HEK293T (cell line): ENCODE results near the gene NANP.
"Not testable (repeated sequence)": the region's sequence is repeated elsewhere in the genome, so short reads cannot be mapped to it uniquely, and the experiment has no call there.

Experiments used
- CTCF ChIA-PET: fragments of 350-600 bp; formaldehyde crosslinking; extraction: SDS; loops from one replicate; lab custom pipeline; 2021; ENCODE audit warnings: antibody characterized with exemption, inconsistent platforms; lab: Yijun Ruan, JAX
- POLR2A ChIA-PET: fragments of 350-600 bp; formaldehyde crosslinking; extraction: SDS; loops from one replicate; lab custom pipeline; 2020; ENCODE audit warnings: antibody characterized with exemption, inconsistent platforms; lab: Yijun Ruan, JAX
- DNase-seq: peaks from one replicate; pipeline ENCODE4 v3.0.0; 2012; ENCODE audit warnings: mixed read lengths; ENCODE audit errors: extremely low spot score
- ARNT ChIP-seq: fragments of 450-650 bp; IDR thresholded peaks from 2 replicates; pipeline ENCODE4 v1.6.1; 2017; ENCODE audit warnings: mild to moderate bottlenecking
- BHLHE40 ChIP-seq: fragments of 450-650 bp; IDR thresholded peaks from 2 replicates; pipeline ENCODE4 v1.6.1; 2016; ENCODE audit warnings: mild to moderate bottlenecking, moderate library complexity, borderline replicate concordance
- CTBP1 ChIP-seq: fragments of 450-650 bp; IDR thresholded peaks from 2 replicates; pipeline ENCODE4 v1.6.1; 2016; ENCODE audit warnings: borderline replicate concordance
- ELF4 ChIP-seq: fragments of 450-650 bp; IDR thresholded peaks from 2 replicates; pipeline ENCODE4 v1.6.1; 2017; ENCODE audit warnings: antibody characterized with exemption
- FOXA1 ChIP-seq: fragments of 450-650 bp; IDR thresholded peaks from 2 replicates; pipeline ENCODE4 v1.6.1; 2016; ENCODE audit warnings: mild to moderate bottlenecking
- FOXK2 ChIP-seq: fragments of 450-650 bp; IDR thresholded peaks from 2 replicates; pipeline ENCODE4 v1.6.1; 2016; ENCODE audit warnings: mild to moderate bottlenecking
- FOXM1 ChIP-seq: fragments of 450-650 bp; IDR thresholded peaks from 2 replicates; pipeline ENCODE4 v1.6.1; 2017; ENCODE audit warnings: mild to moderate bottlenecking, borderline replicate concordance
- HDGF ChIP-seq: fragments of 450-650 bp; IDR thresholded peaks from 2 replicates; pipeline ENCODE4 v1.6.1; 2017; ENCODE audit warnings: antibody characterized with exemption, borderline replicate concordance
- L3MBTL2 ChIP-seq: fragments of 450-650 bp; conservative IDR thresholded peaks from 2 replicates; pipeline ENCODE4 v1.6.1; 2016; ENCODE audit warnings: mild to moderate bottlenecking
- LEF1 ChIP-seq: fragments of 450-650 bp; IDR thresholded peaks from 2 replicates; pipeline ENCODE4 v1.6.1; 2017; ENCODE audit warnings: mild to moderate bottlenecking, borderline replicate concordance
- NFRKB ChIP-seq: fragments of 450-650 bp; IDR thresholded peaks from 2 replicates; pipeline ENCODE4 v1.6.1; 2016; ENCODE audit warnings: mild to moderate bottlenecking, moderate library complexity
- SP1 ChIP-seq: fragments of 450-650 bp; IDR thresholded peaks from 2 replicates; pipeline ENCODE4 v1.6.1; 2017
- SUZ12 ChIP-seq: fragments of 450-650 bp; IDR thresholded peaks from 2 replicates; pipeline ENCODE4 v1.6.1; 2016; ENCODE audit warnings: mild to moderate bottlenecking
- TARDBP ChIP-seq: fragments of 450-650 bp; IDR thresholded peaks from 2 replicates; pipeline ENCODE4 v1.6.1; 2016
- ZNF384 ChIP-seq: fragments of 450-650 bp; IDR thresholded peaks from 2 replicates; pipeline ENCODE4 v1.6.1; 2016
- TF ChIP-seq, protein P1 (sequence below): fragments of 450-650 bp; IDR thresholded peaks from 2 replicates; pipeline ENCODE4 v1.6.1; 2016

Gene NANP, protein sequence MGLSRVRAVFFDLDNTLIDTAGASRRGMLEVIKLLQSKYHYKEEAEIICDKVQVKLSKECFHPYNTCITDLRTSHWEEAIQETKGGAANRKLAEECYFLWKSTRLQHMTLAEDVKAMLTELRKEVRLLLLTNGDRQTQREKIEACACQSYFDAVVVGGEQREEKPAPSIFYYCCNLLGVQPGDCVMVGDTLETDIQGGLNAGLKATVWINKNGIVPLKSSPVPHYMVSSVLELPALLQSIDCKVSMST

DNA sequence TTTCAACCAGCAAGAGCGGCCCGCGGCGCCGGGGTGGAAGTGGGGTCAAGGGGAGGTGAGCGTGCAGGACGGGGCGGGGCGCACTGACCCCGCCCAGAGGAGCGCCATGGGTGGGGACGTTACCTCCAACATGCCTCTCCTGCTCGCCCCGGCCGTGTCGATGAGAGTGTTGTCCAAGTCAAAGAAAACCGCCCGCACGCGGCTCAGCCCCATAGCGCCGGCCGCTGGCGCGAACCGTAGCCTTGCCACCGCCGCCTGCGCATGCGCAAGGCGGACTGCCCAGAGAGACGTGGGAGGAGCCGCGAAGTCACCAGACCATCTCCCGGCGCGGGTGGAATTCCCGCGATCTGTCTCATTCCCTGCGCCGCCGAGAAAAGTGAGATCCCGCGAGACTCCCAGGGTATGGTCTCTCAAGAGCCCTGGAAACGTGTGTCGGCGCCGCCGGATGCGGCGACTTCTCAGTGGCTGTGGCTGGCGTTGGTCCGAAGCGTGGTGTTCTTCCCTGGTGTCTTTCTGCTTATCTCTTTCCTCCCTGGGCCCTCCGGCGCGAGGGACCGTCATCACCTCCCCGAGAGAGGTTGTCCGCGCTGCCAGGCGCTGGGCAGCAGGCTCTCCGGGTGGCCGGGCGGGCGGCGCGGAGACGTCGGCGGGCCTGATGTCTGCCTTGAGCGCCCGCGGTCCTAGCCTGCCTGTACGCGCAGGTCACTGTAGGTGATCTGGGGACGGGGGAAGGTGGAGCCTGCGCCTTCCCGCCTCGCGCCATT lies at the start of gene NANP:
NANP (minus strand) TSS at position 279 of the 764 bp plus-strand sequence; CDS start at position 213, 66 bp downstream.
- DNase-seq = peak; percentile 97
- ChIA-PET POLR2A (interaction anchor here (1.5 kb wide), 1 partner anchor 39 kb away, joined by 6 read pairs; no protein-coding TSS in a partner anchor), CTCF (no interaction called here)
- peak; percentile 68; the same call in 1 of the 2 replicates for TF ChIP-seq ELF4
- no peak for TF ChIP-seq HDGF
- TF ChIP-seq ARNT = no peak
- TF ChIP-seq L3MBTL2 = peak; percentile 95
- no peak for TF ChIP-seq FOXK2
- peak; percentile 12; the same call in 1 of the 2 replicates for TF ChIP-seq LEF1
- TF ChIP-seq NFRKB = peak; percentile 45; the same call in 1 of the 2 replicates

DNA sequence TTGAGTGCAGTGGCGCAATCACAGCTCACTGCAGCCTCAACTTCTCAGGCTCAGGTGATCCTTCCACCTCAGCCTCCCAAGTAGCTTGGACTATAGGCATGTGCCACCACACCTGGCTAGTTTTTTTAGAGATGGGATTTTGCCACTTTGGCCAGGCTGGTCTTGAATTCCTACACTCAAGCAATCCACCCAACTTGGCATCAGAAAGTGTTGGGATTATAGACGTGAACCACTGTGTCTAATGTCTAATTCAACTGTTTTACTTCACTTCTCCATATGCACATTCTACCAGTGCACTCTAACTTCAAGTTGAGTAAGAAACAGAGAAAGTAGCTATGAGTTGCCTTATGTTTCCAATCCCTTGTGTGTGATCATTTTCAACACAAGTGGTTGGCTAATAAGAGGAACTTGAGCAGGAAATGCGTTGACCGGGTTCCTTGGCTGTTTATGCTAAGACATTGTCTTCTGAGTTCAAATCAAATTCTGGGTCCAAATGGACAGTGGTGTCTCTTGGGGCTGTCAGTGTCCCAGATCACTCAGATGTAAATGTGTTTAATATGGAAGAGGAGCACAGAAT lies 48.9 kb upstream of the NANP start:
- POLR2A ChIA-PET = no interaction called here
- TF ChIP-seq, protein P1, sequence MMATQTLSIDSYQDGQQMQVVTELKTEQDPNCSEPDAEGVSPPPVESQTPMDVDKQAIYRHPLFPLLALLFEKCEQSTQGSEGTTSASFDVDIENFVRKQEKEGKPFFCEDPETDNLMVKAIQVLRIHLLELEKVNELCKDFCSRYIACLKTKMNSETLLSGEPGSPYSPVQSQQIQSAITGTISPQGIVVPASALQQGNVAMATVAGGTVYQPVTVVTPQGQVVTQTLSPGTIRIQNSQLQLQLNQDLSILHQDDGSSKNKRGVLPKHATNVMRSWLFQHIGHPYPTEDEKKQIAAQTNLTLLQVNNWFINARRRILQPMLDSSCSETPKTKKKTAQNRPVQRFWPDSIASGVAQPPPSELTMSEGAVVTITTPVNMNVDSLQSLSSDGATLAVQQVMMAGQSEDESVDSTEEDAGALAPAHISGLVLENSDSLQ = no peak
- TF ChIP-seq BHLHE40 (no peak), L3MBTL2 (no peak), SUZ12 (no peak), HDGF (no peak), LEF1 (no peak), ELF4 (no peak), FOXM1 (no peak), CTBP1 (no peak), NFRKB (no peak), ZNF384 (no peak), ARNT (no peak), FOXA1 (no peak), SP1 (no peak), FOXK2 (no peak), TARDBP (no peak)
- CTCF ChIA-PET = no interaction called here
- DNase-seq = no peak

DNA sequence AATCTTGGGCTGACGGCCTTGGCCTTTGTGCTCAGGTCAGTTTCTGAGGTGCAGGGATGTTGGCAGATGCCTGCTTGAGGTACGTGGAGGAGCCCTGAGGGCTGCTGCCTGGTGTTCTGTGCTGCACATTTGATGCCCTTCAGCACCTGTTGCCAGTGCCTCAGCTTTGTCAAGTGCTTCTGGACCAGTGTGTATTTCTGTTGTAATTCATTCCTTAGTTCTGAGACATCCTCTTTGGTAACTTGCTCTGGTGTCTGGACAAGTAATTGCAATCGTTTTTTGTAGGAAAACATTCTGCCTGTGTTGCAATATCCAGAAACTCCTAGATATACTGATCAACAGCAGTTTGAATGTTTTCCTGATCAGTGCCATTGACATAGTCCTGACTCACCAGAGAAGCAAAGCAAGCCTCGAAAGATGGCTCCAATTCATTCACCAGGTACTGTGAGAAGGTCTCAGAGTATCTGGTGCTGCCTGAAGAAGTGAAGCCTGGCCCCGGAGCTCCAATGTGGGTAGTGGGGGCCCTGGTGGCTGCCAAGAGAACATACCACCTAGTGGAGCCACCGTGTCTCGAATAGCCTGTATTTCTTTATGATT lies 46.1 kb upstream of the NANP start:
- POLR2A ChIA-PET = no interaction called here
- no peak for TF ChIP-seq TARDBP
- no peak for TF ChIP-seq L3MBTL2
- TF ChIP-seq FOXK2 = no peak
- no peak for TF ChIP-seq SP1
- TF ChIP-seq NFRKB = no peak
- no peak for TF ChIP-seq FOXA1
- TF ChIP-seq SUZ12 = no peak
- peak; percentile 30 for DNase-seq
- CTCF ChIA-PET = interaction anchor here (0.6 kb wide), 1 partner anchor 53 kb away, joined by 3 read pairs; no protein-coding TSS in a partner anchor

DNA sequence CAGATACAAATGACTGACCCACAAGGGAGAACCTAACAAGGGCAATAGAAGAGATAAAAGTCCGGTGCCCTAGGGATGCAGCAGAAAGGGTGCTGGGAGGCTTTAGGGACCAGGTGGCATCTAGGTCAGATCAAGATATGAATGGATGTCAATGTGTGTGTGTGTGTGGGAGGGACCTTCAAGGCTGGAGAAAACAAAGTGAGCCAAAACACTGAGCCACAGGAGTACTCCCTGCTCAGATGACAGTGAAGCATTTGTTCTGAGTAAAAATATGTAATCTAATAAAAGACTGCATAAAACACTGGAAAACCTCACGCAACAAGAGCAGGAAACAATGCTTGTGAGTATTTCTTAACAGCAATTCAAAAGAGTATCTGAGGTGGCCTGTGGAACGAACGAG lies 44.6 kb upstream of the NANP start:
- CTCF ChIA-PET = no interaction called here
- POLR2A ChIA-PET = no interaction called here
- no peak for DNase-seq
- TF ChIP-seq FOXA1 (no peak), SUZ12 (no peak), NFRKB (no peak), BHLHE40 (no peak), FOXK2 (no peak), ELF4 (no peak), CTBP1 (no peak), ARNT (no peak), FOXM1 (no peak), ZNF384 (no peak), LEF1 (no peak), TARDBP (no peak), SP1 (no peak)
- TF ChIP-seq, protein P1 = no peak

DNA sequence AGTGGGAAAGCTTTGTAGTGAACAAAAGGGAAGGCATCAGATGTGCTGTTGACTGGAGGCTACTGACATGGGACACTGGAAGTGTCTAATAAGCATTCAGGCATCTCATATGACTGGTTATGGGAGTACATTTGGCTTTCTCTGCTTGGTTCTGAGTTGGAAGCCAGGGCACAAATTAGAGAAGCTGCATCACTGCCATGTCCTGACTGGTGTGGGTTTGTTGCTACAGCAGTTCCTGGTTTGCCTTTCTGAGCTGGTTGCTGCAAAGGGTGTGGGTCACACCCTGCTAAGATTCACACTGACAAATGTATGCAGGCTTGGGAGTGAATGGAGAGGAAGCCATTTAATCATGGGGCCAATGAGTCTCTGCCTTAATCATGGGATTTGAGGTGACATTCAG lies 36.2 kb upstream of the NANP start:
- no peak for DNase-seq
- CTCF ChIA-PET = no interaction called here
- TF ChIP-seq ELF4 = no peak
- no peak for TF ChIP-seq L3MBTL2
- no peak for TF ChIP-seq TARDBP
- TF ChIP-seq BHLHE40 = no peak
- no peak for TF ChIP-seq SUZ12
- no peak for TF ChIP-seq NFRKB
- TF ChIP-seq FOXK2 = no peak
- POLR2A ChIA-PET = no interaction called here

DNA sequence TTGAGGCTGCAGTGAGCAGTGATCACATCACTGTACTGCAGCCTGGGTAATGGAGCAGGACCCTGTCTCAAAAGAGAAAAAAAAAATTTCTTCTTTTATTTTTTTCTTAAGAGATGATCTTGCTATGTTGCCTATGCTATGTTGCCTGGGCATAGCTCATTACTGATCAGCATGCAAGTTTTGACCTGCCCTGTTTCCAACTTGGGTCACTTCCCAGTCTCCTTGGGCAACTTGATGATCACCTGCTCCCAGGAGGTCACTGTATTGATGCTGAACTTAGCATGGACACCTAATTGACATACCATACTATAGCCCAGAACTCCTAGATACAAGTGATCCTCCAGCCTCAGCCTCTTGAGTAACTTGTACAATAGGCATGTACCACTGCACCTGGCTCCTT lies 30.7 kb upstream of the NANP start:
- CTCF ChIA-PET = no interaction called here
- DNase-seq = no peak
- POLR2A ChIA-PET = no interaction called here
- TF ChIP-seq TARDBP = no peak
- TF ChIP-seq ZNF384 = no peak
- TF ChIP-seq NFRKB = no peak
- TF ChIP-seq SUZ12 = no peak
- no peak for TF ChIP-seq FOXM1
- TF ChIP-seq LEF1 = no peak
- no peak for TF ChIP-seq CTBP1

DNA sequence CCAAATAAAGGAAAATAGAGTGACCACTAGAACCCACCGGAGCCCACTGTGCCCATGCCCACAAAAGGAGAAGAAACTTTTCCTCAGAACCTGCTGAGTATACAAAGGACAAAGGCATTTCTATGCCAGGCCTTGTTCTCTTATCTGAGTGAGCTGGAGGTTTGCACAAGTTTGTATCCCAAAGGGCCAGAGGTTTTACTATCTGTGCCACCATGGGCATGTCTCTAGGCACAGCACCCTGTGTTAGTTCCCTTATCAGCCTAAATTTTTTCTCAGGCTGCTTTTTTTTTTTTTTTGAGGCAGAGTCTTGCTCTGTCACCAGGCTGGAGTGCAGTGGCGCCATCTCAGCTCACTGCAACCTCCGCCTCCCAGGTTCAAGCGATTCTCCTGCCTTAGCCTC lies 29.1 kb upstream of the NANP start:
- DNase-seq, CTCF ChIA-PET, POLR2A ChIA-PET: not testable (repeated sequence)
